Lower leg skin (tissue), 3 donors: ENCODE results near the gene ZNF644.

Experiments
- POLR2A ChIP-seq, 2 donors: fragments of 450-650 bp; IDR thresholded peaks; one replicate each; pipeline ENCODE4 v1.6.1; 2016 to 2017; ENCODE audit warnings: antibody characterized with exemption in 2 of 2, mild to moderate bottlenecking in 1 of 2, moderate library complexity in 1 of 2
- TF ChIP-seq, protein P1 (sequence below), 3 donors: fragments of 450-650 bp; IDR thresholded peaks; one replicate each; pipeline ENCODE4 v1.5.1; 2016; ENCODE audit warnings: antibody characterized with exemption in 3 of 3, mild to moderate bottlenecking in 3 of 3, moderate library complexity in 2 of 3

DNA sequence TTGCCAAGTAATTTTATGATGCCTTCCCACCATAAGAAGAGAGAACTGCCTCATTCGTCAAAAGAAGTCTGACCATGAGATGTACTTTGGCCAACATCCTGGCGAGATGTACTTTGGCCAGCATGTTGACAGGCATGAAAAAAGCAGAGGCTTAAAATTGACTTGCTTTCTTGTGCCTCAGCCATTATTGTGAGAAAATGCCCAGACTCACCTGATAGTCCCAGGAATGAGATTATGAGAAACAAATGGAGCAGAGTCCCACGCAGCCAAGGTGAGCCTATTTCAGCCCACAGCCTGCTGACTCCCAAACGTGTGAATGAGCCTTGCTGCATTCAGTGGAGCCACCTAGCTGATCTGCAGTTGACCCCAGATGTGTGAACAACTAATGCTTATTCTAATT is 43.5 kb upstream of the ZNF644 start:
- TF ChIP-seq, protein P1, sequence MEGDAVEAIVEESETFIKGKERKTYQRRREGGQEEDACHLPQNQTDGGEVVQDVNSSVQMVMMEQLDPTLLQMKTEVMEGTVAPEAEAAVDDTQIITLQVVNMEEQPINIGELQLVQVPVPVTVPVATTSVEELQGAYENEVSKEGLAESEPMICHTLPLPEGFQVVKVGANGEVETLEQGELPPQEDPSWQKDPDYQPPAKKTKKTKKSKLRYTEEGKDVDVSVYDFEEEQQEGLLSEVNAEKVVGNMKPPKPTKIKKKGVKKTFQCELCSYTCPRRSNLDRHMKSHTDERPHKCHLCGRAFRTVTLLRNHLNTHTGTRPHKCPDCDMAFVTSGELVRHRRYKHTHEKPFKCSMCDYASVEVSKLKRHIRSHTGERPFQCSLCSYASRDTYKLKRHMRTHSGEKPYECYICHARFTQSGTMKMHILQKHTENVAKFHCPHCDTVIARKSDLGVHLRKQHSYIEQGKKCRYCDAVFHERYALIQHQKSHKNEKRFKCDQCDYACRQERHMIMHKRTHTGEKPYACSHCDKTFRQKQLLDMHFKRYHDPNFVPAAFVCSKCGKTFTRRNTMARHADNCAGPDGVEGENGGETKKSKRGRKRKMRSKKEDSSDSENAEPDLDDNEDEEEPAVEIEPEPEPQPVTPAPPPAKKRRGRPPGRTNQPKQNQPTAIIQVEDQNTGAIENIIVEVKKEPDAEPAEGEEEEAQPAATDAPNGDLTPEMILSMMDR (IDR thresholded peaks at IDR 0.05), result no peak
- TF ChIP-seq POLR2A (IDR thresholded peaks at IDR 0.05), result no peak
